Hematopoietic multipotent progenitor cell treated with erythropoietin and hydrocortisone succinate and interleukin-3 and kit ligand, for 6 days (in vitro differentiated cells): ENCODE data around the gene HLA-DRB1.
"Not testable (repeated sequence)": the region's sequence is repeated elsewhere in the genome, so short reads cannot be mapped to it uniquely, and the experiment has no call there.

Experiments
- DNase-seq: peaks from one replicate; pipeline ENCODE4 v3.0.0-alpha.2; 2015

Gene HLA-DRB1

DNA sequence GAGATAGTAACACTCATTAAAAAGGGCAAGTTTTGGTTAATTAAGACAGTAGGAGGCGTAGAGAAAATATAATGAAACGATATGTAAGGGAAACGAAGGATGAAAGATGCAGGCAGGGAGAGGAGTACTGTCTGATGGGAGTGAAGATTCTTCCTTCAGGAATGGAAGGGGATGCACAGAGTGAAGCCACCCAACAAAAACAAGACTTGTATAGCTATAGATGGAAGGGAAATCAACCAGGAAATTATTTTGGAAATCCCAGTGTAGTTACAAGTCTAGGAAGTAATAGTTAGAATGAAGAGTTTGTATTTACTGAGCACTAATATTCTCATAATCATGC is 19.7 kb upstream of the HLA-DRB1 start:
- DNase-seq: no peak

DNA sequence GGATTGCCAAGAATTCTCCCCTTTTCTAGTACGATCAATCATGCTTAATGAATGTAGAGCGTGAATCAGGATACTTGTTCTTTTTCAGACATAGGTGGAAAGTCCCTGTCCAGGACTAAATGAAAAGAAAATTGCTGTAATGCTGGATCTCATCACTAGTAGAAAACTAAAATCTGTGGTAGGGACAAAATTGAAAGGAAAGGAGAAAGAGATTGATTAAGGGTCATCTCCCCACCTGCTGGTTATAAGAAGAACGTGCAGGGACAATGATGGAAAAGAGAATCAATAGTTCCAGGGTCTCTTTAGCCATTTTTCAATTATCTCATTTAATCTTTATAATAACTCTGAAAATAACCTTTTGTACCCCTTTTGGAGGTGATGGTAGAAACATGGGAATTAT is 18.7 kb upstream of the HLA-DRB1 start:
- no peak for DNase-seq

DNA sequence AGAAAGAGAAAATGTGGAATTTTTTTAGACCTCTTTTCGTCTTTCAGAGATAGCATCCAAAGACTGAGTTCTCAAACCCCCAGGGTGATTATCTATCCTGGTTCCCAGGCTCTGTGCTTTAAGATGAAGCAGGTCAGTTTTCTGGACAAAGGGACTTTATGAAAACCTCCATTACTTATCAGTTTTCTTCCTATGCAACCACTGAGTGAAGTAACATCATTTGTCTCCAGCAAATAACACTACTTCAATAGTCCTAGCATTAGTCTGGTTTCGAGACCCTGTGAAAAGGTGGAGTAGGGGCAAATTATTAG is 18.3 kb upstream of the HLA-DRB1 start:
- no peak for DNase-seq

DNA sequence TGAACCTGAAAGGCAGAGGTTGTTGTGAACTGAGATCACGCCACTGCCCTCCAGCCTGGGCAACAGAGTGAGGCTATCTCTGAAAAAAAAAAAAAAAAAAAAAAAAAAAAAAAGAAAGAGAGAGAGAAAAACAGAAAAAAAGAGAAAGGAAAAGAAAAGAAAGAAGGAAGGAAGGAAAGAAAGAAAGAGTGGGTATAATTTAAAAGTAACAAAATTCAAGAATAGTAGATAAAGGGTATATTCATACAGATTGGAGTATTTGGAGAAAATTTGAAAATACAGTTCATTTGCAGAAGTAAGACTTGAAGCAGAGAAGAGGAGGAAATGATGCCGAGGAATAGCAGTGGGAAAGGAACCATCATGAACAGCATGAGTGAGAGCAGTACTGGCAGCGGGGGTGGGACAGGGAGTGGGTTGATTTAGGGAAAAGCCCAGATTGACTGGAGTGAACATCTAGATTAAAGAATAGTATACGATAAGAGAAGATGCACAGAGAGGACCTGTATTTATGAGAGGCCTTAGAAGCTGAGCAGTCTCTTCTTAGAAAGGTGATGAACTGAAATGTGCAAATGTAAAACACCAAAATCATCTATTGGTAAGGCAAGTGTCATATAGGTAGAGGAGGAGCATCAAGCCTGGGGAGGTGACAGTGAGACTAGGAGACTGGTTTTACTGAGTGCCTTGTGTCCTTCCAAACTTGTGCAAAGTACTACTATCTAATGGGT is 17.8 kb upstream of the HLA-DRB1 start:
- no peak for DNase-seq

DNA sequence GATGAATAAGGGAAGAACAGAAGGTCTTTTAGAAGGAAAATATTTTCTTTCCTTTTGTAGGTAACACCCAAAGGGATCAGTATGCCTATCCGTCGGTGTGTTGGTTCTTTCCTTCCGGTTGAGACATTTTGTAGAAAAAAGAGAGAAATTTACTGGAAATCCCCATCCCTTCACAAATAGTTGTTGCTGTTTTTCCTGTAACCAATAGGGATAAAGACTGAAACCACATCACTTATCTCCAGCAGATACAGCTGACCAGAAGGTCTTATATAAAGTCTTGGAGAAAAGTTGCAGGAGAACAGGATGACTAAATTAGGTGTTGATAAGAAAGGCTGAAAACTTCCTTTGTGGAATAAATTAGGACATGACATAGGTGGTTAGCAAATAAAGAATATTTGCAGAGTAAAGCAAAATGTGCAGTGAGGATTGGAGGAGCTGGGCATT is 14.8 kb upstream of the HLA-DRB1 start:
- peak; percentile 43 for DNase-seq

DNA sequence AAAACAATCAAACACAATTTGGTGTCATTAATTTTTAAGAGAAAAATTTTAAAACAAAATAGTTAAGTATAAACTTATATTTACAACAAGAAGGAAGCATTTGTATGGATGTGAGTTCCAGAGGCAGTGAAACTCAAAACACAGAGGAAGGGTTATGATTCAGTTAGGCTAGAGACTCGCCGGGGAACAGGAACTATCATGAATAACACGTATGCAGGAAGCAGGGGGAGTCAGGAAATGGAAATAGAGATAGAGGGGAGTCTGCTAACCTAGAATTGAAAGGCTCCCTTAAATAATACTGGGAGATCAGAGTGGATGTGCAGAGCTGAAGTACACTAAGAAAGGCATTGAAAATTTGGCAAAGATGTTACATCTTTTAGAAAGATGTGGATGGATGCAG is 14.2 kb upstream of the HLA-DRB1 start:
- DNase-seq: no peak

DNA sequence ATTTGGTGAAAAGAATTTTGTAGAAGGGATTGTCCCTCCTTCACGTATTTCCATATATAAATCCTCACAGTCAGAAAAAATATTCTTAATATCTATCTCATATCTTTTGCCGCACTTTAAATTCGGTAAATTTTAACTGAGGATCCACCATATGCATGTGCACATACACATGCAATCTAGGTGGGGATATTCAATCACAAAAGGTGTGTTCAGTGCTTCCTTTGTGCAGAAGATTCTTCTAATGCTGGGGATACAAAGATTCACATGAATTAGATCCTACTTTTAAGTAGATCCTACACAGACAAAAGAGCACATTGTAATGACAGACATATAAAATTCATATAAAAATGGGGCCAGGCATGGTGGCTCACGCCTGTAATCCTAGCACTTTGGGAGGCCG is 13.6 kb upstream of the HLA-DRB1 start:
- no peak for DNase-seq

DNA sequence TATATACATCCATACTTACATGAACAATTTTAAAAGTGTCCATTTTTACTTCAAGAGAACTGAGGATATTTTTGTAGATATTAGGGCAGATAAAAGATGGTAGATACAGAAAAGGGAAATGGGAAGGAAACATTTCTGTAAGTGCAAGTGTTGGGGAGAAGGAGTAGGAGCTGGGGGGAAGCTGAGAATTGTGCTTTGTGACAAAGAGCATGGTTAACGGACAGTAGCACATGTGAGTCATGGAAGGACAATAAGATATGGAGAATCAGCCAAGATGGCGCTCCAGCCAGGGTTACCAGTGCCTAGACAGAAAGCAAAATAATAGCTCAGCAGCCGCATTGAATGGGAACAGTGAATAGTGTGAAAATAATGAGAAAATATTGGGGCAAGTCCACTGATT is 12.7 kb upstream of the HLA-DRB1 start:
- no peak for DNase-seq

DNA sequence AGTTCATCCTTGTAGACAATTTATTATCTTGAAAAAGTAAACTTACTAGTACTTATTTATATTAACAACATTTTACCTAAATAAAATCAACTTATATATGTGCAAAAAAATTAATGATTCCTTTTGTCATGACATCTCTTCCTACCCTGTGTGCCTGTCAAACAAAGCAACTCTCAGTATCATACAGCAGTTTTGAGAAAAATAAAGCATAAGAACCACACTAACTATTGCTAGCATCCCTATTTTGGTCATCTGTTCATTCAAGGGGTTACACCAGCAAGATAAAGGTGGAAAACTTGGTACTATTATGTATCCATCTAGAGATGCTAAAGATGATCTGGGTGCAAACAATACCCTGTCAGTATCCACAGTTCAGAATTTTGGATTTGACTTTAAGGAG is 7.4 kb upstream of the HLA-DRB1 start:
- DNase-seq: no peak

DNA sequence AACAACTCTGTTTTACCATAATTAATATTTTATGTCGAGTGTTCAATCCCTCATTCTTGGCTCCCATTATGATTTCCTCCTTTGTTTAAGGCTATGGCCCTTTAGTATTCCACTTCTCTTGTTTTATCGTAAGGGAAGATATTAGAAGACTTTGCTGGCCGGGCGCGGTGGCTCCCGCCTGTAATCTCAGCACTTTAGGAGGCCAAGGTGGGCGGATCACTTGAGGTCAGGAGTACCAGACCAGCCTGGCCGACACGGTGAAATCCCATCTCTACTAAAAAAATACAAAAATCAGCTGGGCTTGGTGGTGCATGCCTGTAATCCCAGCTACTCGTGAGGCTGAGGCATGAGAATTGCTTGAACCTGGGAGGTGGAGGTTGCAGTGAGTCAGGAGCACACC is 1.1 kb upstream of the HLA-DRB1 start:
- not testable (repeated sequence) for DNase-seq

DNA sequence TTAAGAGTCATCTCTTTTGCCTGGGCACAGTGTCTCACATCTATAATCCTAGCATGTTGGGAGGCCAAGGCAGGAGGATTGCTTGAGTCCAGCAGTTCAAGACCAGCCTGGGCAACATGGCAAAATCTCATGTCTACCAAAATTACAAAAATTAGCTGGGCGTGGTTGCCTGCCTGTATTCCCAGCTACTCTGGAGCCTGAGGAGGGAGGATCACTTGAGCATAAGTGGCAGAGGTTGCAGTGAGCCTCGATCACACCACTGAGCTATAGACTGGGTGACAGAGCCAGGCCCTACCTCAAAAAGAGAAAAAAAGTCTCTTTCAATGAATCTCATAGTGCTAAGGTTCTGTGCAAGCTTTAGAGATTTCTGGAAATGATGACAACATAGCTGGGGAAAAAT is 1.5 kb downstream of the HLA-DRB1 start:
- DNase-seq: no peak

DNA sequence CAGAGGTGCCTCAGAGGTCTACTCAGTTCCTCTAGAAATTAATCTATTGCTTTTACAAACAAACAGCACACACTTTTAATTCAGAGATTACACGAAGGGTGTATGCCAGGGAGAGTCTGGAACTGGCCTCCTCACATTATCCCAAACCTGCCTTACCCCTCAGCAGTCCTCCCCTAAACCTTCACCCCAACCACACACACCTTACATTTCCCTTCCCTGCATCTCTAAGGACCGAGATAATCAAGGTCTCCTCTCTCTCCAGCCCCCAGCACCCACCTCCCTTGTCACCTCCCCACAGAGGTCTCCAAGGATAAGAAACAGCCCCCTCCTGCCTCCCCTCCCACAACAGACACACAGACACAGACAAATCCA is 6.1 kb downstream of the HLA-DRB1 start:
- DNase-seq: no peak

DNA sequence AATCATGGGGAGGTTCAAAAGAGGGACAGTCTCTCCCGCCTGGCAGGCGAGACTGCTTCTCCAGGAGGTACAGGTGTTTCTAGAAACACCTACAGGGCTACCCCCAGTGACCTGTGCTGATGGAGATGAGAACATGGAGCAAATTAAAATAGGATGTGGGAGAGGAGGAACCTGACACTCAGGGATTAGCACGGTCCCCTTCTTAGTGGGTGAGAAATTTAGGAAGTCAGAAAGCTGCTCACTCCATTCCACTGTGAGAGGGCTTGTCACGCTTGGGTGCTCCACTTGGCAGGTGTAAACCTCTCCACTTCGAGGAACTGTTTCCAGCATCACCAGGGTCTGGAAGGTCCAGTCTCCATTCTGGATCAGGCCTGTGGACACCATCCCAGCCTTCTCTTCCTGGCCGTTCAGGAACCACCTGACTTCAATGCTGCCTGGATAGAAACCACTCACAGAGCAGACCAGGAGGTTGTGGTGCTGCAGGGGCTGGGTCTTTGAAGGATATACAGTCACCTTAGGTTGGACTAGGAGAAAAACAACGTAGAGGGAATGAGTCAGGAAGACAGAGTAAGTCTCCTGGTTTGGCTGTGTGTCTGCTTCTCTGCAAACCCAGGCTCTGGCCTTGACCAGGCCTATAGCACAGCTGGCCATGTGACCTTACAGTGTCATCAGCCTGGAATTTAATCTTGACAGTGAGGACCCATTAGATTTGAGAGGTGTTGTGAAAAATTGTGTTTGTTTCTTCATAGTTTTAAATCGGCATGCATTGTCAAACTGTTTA is 8.1 kb downstream of the HLA-DRB1 start:
- no peak for DNase-seq

DNA sequence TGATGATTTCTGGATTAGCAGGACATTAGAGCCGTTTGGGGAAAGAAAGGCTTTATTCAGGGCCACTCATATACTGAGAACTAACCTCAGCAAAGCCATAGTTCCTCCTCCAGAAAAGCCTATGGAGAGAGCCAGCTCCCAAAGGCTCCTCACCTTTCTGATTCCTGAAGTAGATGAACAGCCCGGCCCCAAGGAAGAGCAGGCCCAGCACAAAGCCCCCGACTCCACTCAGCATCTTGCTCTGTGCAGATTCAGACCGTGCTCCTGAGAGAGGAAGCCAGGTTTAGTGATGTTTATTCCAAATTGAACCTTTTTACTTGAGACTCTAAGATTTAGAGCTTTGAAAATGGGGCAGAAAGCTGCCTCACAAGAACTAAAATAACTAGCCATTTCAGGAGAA is 9.1 kb downstream of the HLA-DRB1 start:
- no peak for DNase-seq

DNA sequence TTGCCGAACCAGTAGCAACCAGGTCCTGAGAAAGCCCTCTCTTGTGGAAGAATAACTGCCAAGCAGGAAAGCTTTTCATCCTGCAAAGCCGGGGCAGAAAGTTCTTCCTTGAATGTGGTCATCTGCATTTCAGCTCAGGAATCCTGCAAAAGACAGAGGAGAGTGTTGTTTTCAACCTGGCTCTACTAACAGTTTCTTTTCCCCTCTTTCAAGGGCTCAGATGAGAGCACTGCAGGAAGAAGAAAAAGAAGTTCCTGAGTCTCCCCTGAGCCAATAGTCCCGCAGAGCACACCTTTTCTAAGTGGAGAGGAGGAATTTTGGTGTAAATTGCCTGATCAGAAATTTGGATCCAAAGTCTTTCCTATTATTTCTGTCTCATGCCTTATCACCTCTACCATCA is 10.7 kb downstream of the HLA-DRB1 start:
- DNase-seq: no peak

DNA sequence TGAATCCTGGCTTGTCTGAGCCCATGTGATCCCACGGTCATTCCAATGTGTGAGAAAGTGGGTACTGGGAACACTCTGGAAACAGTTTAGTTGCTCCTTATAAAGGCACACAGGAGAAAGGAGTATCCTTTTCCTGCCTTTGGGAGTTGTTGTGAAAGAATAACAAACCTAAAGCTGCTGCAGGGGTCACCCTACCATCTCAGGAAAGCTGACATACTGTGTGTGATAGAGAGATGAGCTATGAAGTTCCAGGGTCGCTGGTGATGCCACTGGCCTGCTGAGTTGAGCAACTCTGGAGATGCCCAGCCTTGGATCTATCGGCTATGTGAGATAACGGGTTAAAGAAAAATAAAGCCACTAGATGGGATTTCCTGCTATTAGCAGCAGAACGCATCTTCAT is 12.2 kb downstream of the HLA-DRB1 start:
- not testable (repeated sequence) for DNase-seq

DNA sequence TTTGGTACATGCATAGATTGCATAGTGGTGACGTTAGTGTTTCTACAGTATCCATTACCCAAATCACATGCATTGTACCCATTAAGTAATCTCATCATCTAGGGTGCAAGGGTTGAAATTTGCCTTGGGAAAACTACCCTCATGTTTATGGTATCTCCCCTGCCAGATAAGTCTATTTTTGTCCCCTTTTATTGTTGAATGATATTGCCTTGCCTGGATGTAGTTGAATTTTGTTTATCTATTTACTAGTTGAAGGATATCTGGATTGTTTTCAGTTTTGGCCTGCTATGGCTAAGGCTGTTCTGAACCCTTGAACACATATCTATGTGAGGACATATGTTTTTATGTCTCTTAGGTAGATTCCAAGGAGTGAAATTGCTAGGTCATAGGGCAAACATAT is 13.4 kb downstream of the HLA-DRB1 start:
- DNase-seq: no peak

DNA sequence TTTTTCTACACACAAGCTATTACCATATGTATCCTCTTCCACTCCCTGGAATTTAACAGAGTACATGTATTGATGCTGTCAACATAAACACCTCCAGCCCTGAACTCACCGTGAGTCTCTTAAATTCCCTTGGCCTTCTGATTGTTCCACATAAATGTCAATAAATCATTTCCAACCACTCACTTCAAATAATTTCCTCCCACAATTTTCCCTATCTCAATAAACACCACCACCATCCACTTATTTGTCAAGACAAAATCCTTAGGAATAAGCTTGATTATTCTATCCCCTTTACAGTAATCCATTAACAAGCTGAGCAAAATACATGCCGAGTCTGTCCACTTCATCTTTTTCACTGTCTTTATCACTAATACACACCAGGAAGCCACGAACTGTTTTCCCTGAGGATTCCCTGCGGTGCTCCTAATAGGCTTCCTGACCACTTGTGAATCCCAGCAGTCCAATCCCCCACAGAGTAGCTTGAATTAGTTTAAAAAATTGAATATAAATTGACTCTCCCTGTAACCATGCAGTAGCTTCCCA is 19.2 kb downstream of the HLA-DRB1 start:
- no peak for DNase-seq

DNA sequence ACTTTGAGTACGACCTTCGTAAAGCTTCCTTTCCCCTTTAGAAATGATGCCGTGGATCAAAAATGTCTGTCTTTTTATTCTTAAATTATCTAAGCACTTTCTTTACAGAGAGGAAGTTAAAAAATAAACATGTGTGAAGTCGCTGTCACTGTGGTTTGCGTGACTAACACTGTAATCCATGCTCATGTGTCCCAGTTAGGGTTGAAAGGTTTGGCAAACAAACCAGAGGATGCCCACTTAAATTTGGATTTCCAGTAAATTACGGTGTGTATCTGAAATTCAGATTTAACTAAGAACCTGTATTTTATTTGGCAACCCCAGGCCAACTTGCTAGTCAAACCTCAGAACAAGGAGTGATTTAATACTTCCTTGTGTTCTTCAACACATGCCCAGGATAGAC is 21.1 kb downstream of the HLA-DRB1 start:
- no peak for DNase-seq

DNA sequence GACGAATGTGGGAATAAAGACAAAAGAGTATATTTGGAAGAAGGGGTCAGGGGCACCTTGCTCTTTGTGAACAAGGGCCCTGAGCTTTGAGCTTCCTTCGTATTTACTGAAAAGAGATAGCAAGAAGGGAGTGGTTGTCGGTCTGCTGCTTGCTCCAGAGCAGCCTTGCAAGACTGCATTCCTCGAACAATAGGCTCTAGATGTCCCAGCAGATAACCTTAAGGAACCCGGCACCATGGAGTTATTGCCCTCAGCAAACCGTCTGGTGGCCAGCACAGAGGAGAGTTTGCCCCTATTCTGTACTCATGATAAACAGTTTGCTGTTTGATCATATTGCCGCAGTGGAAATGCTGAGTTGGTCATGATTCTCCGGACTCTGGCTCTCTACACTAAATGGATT is 22.7 kb downstream of the HLA-DRB1 start:
- DNase-seq: no peak

DNA sequence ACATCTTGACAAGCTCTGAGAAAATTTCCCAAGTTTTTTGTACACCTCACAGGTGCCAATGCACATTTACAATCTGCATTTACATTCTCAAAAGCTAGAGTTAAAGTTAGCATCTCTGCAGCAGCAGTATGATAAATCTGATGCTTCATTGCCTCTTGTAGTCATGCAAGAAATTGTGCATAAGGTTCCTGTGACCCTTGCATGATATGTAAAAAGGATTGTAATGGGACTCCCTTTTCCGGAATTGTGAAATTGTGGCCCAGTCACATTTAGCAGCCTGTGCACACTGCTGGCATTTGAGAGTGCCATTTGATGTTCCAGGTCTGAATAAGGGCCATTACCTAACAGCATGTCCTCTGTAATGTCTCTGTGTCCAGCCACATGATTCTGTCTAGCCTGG is 24.1 kb downstream of the HLA-DRB1 start:
- DNase-seq: no peak

DNA sequence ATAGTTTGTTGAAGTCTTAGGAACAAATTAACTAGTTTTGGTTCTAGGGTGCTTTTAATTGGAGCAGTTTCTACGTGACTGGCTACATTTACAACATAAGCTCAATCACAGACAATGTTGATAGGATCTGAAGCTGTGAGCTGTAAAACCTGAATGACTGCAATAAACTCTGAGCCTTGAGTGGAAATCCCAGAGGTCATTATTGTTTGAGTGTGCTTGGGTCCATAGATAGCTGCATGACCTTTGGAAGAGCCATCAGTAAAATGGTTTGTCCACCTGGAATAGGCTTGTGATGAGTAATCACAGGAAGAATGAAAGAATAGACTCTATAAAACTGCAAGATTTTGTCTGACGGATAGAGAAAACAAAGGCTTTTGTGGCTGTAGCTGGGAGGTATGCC is 26.7 kb downstream of the HLA-DRB1 start:
- no peak for DNase-seq

DNA sequence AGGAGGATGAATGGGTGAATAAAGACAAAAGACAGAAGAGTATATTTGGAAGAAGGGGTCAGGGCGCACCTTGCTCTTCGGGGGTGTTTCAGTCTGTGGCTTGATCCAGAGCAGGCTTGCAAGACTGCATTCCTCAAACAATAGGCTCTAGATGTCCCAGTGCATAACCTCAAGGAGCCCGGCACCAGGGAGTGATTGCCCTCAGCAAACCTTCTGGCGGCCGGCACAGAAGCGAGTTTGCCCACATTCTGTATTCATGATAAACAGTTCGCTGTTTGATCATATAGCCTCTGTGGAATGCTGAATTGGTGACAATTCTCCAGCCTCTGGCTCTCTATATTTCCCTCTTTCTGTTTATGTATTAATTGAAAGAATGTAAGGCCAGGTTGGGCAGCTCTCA is 29.9 kb downstream of the HLA-DRB1 start:
- no peak for DNase-seq

DNA sequence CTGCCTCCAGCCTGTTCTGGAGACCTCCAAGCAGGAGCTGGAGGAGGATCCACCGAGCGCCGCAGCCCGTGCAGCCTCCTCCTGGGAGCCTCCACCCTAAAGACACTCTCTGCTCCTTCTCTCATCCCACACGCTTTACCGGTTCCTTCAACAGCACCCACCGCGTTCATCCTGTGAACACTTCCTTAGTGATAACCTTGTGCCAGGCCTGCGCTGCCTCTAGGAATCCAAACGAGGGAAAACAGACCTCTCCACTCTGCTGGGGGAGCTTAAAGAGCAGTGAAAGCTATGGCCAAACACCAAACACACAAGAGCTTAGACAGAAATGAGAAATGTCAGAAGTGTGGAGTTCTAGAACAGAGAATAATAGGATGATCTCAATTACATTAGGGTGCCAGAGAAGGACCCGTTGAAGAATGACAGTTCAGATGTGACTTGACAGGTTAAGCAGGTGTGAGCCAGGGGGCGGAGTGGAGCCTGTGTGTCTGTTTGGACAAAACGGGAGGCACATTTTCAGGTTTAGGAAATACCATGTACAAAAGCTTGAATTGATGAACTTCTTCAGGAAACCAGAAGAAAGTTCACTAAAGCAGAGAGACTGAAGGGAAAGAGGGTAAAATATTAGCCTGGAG is 31.1 kb downstream of the HLA-DRB1 start:
- DNase-seq: no peak
